MG63 (cell line): ENCODE results near the gene NCEH1. TPM values are rescaled to one million over a fixed set of nuclear protein-coding genes. Genes with fewer than 3 reads are reported as not detected.

Experiments
- DNase-seq: peaks from one replicate; pipeline ENCODE4 v3.0.0-alpha.2; 2020
- H3K27me3 ChIP-seq: fragments of 250-450 bp; sonication (Bioruptor Pico); 2 replicates; pipeline ENCODE4 v1.5.1; 2020; ENCODE audit warnings: mild to moderate bottlenecking, moderate library complexity
- H3K36me3 ChIP-seq: fragments of 250-450 bp; sonication (Bioruptor Pico); 2 replicates; pipeline ENCODE4 v1.5.1; 2020; ENCODE audit warnings: mild to moderate bottlenecking, moderate library complexity
- H3K4me3 ChIP-seq: fragments of 250-450 bp; sonication (Bioruptor Pico); 2 replicates; pipeline ENCODE4 v1.5.1; 2020; ENCODE audit warnings: mild to moderate bottlenecking, moderate library complexity
- H3K9me3 ChIP-seq: fragments of 250-450 bp; sonication (Bioruptor Pico); 2 replicates; pipeline ENCODE4 v1.5.1; 2020; ENCODE audit warnings: mild to moderate bottlenecking, moderate library complexity
- total RNA-seq: library from RNA; depleted of rRNA; stranded (reverse); fragments of >200 nt; shearing (Covaris generic); gene quantifications from 2 replicates; pipeline ENCODE4 v1.2.3, GENCODE V29; 2014; ENCODE audit warnings: low replicate concordance; rRNA removed

Gene NCEH1
- total RNA-seq, 1 experiment from 2014 or later, result 24.8 TPM

DNA sequence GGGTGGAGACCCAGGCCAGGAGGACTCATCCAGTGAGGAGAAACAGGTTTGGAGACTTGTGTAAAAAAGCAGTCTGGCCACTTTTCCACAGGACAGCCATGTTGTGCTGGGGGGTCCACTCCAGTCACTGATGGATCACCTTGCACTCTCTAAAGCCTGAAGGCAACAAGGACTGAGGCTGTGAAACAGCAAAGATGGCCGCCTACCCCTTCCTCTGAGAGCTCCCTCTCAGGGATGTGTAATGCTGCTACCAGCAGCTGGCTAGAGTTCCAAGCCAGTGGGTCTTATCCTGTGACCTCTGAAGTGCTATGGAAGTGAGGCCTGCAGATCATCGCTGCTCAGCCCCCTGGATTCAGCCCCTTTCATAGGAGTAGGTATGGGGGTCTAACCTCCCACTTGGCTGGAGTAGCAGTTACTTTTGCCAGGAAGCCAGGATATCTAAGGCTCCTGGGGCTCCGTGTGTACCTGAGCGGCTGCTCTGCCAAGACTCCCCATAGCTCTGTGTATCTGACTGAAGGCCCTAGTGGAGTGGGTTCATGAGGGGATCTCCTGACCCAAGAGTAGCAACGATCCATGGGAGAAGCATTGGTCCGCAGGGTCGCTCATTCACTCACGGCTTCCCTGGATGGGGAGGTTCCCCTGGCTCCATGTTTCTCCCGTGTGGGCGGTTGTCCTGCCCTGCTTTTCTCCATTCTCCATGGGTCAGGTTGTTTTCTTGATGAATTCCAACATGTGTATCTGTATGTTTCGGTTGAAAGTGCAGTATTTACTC, 117.8 kb downstream of the NCEH1 start:
- Histone ChIP-seq H3K36me3 (no peaks in the 10 kb centered on the region), H3K9me3 (peaks cover 15% of the 10 kb centered on the region), H3K27me3 (no peaks in the 10 kb centered on the region), H3K4me3 (no peak overlapping the region)
- DNase-seq, result no peak

DNA sequence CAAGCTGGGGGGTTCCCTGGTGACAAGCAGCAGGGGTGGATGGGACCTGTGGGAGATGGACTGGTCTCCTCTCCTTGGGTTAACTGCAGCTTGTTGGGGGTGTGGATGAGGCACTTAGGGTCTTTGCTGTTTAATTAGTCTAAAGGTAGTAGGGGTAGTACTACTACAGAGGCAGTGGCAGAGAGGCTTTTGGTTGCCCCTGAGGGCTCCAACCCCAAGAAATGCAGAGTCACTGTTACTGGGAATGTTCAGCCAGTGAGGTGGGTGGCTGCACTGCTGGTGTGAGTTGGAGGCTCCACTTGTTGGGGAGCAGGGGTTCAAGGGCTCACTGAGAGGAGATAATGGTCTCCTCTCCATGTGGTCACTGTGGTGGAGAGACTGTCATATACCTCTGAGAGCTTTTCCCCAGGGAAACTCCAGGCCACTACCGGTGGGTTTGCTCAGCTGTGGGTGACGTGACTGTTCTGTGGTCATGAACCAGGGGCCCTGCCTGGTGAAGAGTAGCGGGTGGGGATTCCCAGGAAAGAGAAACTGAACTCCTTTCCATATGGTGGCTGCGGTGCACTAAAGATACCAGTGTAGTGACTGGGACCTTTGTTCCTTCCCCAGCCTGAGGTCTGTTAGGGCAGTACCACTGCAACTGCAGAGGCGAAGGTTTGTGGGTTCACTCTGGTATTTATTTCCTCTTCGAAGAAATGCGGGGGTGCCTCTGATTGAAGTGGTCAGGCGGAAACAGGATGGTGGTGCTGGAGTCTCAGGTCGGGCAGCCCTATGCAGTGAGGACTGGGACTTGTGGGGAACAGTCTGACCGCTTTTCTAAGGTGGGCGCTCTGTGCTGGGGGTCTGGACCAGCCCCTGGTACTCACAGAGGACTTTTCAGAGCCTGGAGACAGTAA, 118.7 kb downstream of the NCEH1 start:
- Histone ChIP-seq H3K27me3 (no peaks in the 10 kb centered on the region), H3K4me3 (no peak overlapping the region), H3K9me3 (peaks cover 15% of the 10 kb centered on the region), H3K36me3 (no peaks in the 10 kb centered on the region)
- DNase-seq, result no peak

DNA sequence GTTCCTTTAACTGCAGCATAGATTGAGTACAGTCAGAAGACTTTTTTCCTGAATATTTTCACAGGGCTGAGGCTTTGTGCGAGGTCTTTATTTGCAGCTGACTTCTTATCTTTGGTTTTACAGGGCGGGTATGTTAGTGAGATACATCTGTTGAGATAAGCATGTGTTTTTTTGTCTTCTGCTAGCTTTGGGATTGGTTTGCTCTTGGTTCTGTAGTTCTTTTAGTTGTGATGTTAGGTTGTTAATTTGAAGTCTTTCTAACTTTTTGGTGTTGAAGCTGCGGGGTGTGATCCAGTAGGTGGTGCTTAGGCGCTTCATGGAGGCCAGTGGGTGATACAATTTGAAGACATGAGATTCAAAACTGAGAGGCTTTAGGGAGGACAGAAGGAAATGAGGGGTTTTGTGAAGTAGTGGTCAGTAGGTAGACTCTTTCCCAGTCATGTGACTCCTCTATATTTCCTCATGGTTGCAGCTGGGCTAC, 119.7 kb downstream of the NCEH1 start:
- no peak for DNase-seq
- Histone ChIP-seq H3K36me3 (no peaks in the 10 kb centered on the region), H3K27me3 (no peaks in the 10 kb centered on the region), H3K4me3 (no peak overlapping the region), H3K9me3 (peaks cover 15% of the 10 kb centered on the region)

DNA sequence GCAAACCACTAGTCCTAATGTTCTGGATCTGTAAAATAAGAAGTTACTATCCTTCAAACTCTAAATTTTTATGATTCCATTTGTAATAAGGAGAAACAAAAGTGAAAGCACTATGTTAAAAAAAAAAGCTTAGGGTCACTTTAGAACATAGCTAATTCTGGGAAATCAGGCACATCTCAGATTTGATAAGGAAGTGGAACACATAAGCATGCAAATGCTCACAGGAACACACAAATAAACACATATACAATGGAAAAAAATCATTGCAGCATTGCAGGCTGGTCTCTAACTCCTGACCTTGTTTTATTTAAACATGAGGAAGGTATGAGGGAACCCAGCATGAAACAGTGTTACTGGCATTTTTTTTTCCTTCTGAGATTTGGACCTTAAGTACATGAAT, 124.4 kb downstream of the NCEH1 start:
- no peaks in the 10 kb centered on the region for H3K36me3 ChIP-seq
- no peak for DNase-seq

DNA sequence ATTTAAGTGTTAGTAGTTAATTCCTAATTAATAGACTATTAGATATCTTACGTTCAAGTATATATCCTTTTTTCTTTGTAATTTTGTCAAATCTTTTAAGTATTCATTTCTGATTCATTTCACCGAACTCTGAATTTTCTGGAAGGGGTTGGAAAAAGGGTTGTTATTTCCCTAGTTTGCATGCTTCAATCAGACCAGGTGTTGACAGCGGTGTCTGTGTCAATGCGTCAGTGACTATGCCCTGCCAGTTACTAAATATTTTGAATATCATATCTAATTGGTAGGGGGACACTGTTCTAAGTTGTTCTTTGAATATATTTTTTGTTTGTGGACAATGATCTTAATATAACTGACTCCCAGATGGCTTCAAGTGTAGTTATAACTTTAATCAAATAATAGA, 124.9 kb downstream of the NCEH1 start:
- no peak for DNase-seq
- Histone ChIP-seq H3K36me3 (no peaks in the 10 kb centered on the region), H3K27me3 (no peaks in the 10 kb centered on the region), H3K4me3 (no peak overlapping the region), H3K9me3 (peaks cover 15% of the 10 kb centered on the region)

More for the DNA sequence above, 124.4 kb downstream of the NCEH1 start:
- H3K9me3 ChIP-seq, result peaks cover 15% of the 10 kb centered on the region
- no peak overlapping the region for H3K4me3 ChIP-seq
- no peaks in the 10 kb centered on the region for H3K27me3 ChIP-seq

DNA sequence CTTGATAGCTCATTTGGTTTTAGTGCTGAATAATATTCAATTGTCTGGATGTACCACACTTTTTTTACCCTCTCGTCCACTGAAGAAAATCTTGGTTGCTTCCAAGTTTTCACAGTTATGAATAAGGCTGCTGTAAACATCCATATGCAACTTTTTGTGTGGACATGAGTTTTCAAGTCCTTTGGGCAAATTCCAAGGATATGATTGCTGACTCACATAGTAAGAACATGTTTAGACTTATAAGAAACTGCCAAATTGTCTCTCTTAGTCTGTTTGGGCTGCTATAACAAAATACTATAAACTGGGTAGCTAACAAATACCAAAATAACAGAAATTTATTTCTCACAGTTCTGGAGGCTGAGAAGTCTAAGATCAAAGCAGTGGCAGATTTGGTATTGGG, 128.2 kb downstream of the NCEH1 start:
- Histone ChIP-seq H3K27me3 (no peaks in the 10 kb centered on the region), H3K9me3 (no peaks in the 10 kb centered on the region), H3K4me3 (no peak overlapping the region), H3K36me3 (no peaks in the 10 kb centered on the region)
- DNase-seq, result no peak

DNA sequence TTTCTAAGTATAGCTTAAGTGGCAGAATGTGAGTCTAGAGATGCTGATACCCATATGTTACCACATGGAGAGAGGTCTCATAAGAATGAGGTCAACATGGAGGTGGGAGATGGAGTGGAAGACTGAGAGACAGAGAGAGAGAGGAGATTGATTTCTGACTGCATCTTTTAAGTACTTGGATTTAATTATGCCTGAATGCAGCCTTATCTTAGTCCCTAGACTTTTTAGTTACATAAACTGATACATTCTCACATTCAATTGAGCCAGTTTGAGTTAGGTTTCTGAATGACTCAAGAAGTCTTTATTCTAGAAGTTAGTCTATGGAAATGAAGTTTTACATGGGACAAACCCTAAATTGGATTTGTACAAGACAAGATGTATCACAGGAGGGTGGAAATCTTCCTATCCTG, 129.1 kb downstream of the NCEH1 start:
- Histone ChIP-seq H3K36me3 (no peaks in the 10 kb centered on the region), H3K4me3 (no peak overlapping the region), H3K27me3 (no peaks in the 10 kb centered on the region), H3K9me3 (no peaks in the 10 kb centered on the region)
- DNase-seq, result no peak

DNA sequence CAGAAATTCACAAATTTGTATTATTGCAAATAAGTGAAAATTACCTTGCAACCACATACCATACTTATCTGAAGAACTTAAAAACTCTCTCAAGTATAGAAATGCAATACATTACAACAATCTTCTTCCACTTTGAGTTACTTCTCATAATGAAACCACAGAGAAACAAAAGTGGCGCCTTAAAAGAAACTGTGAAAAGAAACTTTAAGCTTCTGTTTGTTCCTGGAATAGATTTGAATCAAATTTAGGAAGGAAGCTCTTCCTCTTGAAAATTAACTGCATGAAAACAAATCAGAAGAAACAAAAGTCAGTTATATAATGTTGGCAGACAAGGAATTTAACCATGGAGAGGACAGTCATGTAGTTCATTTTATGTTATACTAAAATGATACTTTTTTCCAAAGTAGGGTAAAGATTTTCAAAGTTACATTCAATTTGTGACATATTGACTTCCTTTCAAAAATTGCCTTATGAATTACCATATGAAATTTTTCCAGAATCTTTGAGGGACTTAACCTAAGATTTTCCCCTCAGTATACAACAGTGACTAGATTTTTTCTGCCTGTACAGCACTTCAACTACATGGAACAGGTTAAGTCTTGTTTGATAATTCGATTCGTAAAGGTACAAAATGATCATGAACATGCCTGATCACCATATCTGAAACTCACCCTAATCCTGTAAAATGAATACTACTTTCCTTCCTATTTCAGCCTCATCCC, 130.0 kb downstream of the NCEH1 start:
- Histone ChIP-seq H3K36me3 (no peaks in the 10 kb centered on the region), H3K9me3 (no peaks in the 10 kb centered on the region), H3K27me3 (no peaks in the 10 kb centered on the region), H3K4me3 (no peak overlapping the region)
- DNase-seq, result no peak

Other genes starting within 250 kb of the NCEH1 start
- not detected in 2 replicates for gene TNFSF10, start 187.6 kb downstream of the NCEH1 start, total RNA-seq
- 49.2 and 84.5 TPM in 2 replicates for gene ECT2, start 39.7 kb upstream of the NCEH1 start, total RNA-seq